Tongue (tissue), 3 donors: ENCODE results near the gene SAE1. TPM values are rescaled to one million over a fixed set of nuclear protein-coding genes. Genes with fewer than 3 reads are reported as not detected.
A peak's percentile ranks its signal among the peaks of the same experiment; 100 is the strongest.
"Not testable (repeated sequence)": the region's sequence is repeated elsewhere in the genome, so short reads cannot be mapped to it uniquely, and the experiment has no call there.

Source experiments
- DNase-seq: peaks from one replicate; pipeline ENCODE4 v3.0.0-alpha.2; 2015
- small RNA-seq: library from RNA; depleted of rRNA; stranded (forward); fragments of <200 nt; gene quantifications from one replicate; pipeline ENCODE3, GENCODE V24; 2014; ENCODE audit warnings: low replicate concordance
- total RNA-seq: library from RNA; depleted of rRNA; stranded (reverse); fragments of >200 nt; gene quantifications from one replicate; pipeline ENCODE4 v1.2.3, GENCODE V29; 2014

SAE1 gene
- total RNA-seq, 1 donor from 2014 or later: 90.8 TPM

- peak; percentile 74 for DNase-seq
These were observed 110.6 kb downstream of the SAE1 start for GRCh38 chr19:47240996-47241918.

GRCh38 chr19:47241919-47242577 is 111.4 kb downstream of the SAE1 start:
- no peak for DNase-seq

GRCh38 chr19:47243364-47243775 is 112.7 kb downstream of the SAE1 start:
- no peak for DNase-seq

- DNase-seq: peak; percentile 94
These were observed 113.3 kb downstream of the SAE1 start for GRCh38 chr19:47243776-47244547.

GRCh38 chr19:47247308-47247990 is 116.8 kb downstream of the SAE1 start:
- peak; percentile 87 for DNase-seq

GRCh38 chr19:47253016-47253415 is 122.4 kb downstream of the SAE1 start:
- not testable (repeated sequence) for DNase-seq

- DNase-seq: no peak
These were observed 122.8 kb downstream of the SAE1 start for GRCh38 chr19:47253467-47253881.

GRCh38 chr19:47253970-47254369 is 123.3 kb downstream of the SAE1 start:
- DNase-seq: no peak

- DNase-seq: peak; percentile 98
These were observed 125.5 kb downstream of the SAE1 start, which contains the start of gene CCDC9 for GRCh38 chr19:47255879-47256692. Gene CCDC9 (plus strand): TSS chr19:47256525. CDS start chr19:47258401, 1,876 bp downstream.

GRCh38 chr19:47256693-47257410 is 126.2 kb downstream of the SAE1 start:
- peak; percentile 100 for DNase-seq

GRCh38 chr19:47257411-47258169 is 127.0 kb downstream of the SAE1 start:
- DNase-seq: no peak

- no peak for DNase-seq
These were observed 127.8 kb downstream of the SAE1 start for GRCh38 chr19:47258434-47258833.

- no peak for DNase-seq
These were observed 128.4 kb downstream of the SAE1 start for GRCh38 chr19:47258895-47259555.

Small RNAs within 50 kb of the gene (small RNA-seq; reads per million reads assigned to genes)
- not detected for gene MIR3190

Other genes starting within 250 kb of the SAE1 start
- gene NPAS1, start 111.0 kb upstream of the SAE1 start, total RNA-seq: not detected
- 11.1 TPM for gene TMEM160, start 82.2 kb upstream of the SAE1 start, total RNA-seq
- 18.8 TPM for gene ZC3H4, start 17.1 kb upstream of the SAE1 start, total RNA-seq
- 8.3 TPM for gene BBC3, start 100.4 kb downstream of the SAE1 start, total RNA-seq
- gene CCDC9, start 125.7 kb downstream of the SAE1 start, total RNA-seq: 11.0 TPM
- 4.8 TPM for gene INAFM1, start 144.1 kb downstream of the SAE1 start, total RNA-seq
- 1.2 TPM for gene C5AR1, start 179.0 kb downstream of the SAE1 start, total RNA-seq
- gene C5AR2, start 201.3 kb downstream of the SAE1 start, total RNA-seq: 0.31 TPM
- gene DHX34, start 218.5 kb downstream of the SAE1 start, total RNA-seq: 9.3 TPM